Type B pancreatic cell (in vitro differentiated cells): ENCODE data around the gene ZMIZ1. TPM values are rescaled to one million over a fixed set of nuclear protein-coding genes. Genes with fewer than 3 reads are reported as not detected.

Experiments used
- DNase-seq: peaks from one replicate; pipeline ENCODE4 v3.0.0; 2021; ENCODE audit warnings: mixed read lengths; ENCODE audit not compliant: unreplicated experiment; ENCODE audit errors: extremely low spot score
- H3K27ac Mint-ChIP-seq: 2 replicates; pipeline ENCODE4 v1.8.0; 2021; ENCODE audit warnings: mild to moderate bottlenecking, mixed read lengths
- H3K27me3 Mint-ChIP-seq: 2 replicates; pipeline ENCODE4 v1.8.0; 2021; ENCODE audit warnings: mixed read lengths
- H3K36me3 Mint-ChIP-seq: 2 replicates; pipeline ENCODE4 v1.8.0; 2021; ENCODE audit warnings: mixed read lengths
- H3K4me1 Mint-ChIP-seq: one replicate; pipeline ENCODE4 v1.8.0; 2021; ENCODE audit warnings: mixed read lengths; ENCODE audit not compliant: unreplicated experiment
- H3K4me3 Mint-ChIP-seq: 2 replicates; pipeline ENCODE4 v1.8.0; 2021; ENCODE audit warnings: mild to moderate bottlenecking, mixed read lengths
- H3K9me3 Mint-ChIP-seq: 2 replicates; pipeline ENCODE4 v1.8.0; 2021; ENCODE audit warnings: mixed read lengths
- total RNA-seq: library from RNA; stranded (reverse); gene quantifications from 2 replicates; pipeline ENCODE4 v1.2.1, GENCODE V29; 2021; ENCODE audit warnings: low replicate concordance
- TF ChIP-seq, protein P1 (sequence below): fragments of 200-600 bp; sonication (generic); conservative IDR thresholded peaks from 2 replicates; pipeline ENCODE4 v1.5.0; 2021; ENCODE audit warnings: antibody characterized with exemption, mild to moderate bottlenecking

The ZMIZ1 gene
- total RNA-seq, 1 donor from 2014 or later, result 102 TPM

DNA sequence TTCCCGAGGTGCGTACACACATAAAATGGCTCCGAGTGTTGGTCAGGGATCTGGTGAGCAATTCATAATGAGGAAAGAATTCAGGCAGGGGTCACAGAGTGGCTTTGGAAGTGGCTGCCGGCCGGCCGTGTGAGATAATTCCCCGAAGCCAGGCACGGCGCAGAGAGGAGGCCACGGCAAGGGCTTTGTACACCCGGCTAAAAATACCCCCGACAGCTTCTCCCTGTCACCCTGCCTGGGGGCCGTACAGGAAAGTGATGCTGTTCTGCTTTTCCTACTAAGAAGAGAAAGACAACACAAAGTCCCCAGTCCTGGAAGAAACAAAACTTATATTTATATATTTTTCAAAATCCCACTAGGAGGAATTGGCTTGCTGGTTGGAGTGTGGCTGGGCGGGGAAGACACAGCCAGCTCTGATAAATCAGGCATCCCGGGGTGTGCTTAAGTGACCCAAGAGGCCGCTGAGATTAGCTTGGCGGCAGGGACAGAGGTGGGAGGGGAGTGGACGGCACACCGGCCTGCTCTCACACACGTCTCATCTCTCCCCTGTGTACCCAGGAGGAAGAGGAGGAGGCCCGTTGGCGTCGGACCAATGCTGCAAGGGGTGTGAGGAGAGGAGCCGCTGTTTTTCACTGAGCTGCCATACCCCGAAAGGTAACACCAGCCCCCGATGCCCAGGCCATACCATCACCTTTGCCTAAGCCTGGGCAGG lies 70.5 kb downstream of the ZMIZ1 start:
- DNase-seq, result no peak
- Mint-ChIP-seq H3K36me3 (peaks cover 28% of the 10 kb centered on the region), H3K4me3 (peak overlapping the region; percentile 59), H3K9me3 (no peaks in the 10 kb centered on the region), H3K27me3 (no peaks in the 10 kb centered on the region), H3K4me1 (peaks cover 57% of the 10 kb centered on the region), H3K27ac (peak overlapping the region; percentile 61)
- TF ChIP-seq, protein P1, sequence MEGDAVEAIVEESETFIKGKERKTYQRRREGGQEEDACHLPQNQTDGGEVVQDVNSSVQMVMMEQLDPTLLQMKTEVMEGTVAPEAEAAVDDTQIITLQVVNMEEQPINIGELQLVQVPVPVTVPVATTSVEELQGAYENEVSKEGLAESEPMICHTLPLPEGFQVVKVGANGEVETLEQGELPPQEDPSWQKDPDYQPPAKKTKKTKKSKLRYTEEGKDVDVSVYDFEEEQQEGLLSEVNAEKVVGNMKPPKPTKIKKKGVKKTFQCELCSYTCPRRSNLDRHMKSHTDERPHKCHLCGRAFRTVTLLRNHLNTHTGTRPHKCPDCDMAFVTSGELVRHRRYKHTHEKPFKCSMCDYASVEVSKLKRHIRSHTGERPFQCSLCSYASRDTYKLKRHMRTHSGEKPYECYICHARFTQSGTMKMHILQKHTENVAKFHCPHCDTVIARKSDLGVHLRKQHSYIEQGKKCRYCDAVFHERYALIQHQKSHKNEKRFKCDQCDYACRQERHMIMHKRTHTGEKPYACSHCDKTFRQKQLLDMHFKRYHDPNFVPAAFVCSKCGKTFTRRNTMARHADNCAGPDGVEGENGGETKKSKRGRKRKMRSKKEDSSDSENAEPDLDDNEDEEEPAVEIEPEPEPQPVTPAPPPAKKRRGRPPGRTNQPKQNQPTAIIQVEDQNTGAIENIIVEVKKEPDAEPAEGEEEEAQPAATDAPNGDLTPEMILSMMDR, result no peak

DNA sequence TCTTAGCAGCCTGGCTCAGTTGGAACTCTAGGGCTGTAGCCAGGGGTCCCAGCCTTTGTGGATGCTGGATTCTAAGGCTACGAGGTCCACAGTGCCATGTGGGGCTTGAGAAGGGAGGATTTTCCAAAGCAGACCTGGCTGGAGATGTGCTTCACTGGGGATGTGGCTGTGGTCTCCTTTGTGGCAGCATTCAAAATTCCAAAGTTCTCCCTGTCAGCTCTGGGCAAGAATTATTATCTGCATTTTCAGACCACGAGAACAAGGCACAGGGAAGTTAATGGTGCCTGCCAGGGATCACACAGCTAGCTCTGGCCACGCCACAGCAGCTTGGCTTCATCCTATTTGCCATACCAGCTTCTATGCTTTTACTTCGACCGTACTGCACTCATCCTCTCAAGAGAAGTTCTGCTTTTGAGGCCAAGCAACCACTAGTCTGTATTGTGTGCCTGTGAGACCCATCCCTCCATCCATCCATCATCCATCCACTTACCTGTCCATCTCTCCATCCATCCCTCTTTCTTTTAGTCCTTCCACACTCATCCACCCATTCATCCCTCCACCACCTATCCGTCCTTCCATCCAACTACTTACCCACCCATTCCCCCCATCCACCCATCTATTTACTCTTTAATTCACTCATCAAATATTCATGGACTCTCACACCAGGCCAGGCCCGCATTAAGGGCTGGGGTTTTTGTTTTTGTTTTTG lies 71.5 kb downstream of the ZMIZ1 start:
- H3K4me3 Mint-ChIP-seq, result no peak overlapping the region
- TF ChIP-seq, protein P1, result no peak
- peaks cover 32% of the 10 kb centered on the region for H3K36me3 Mint-ChIP-seq
- peaks cover 67% of the 10 kb centered on the region for H3K4me1 Mint-ChIP-seq
- no peak overlapping the region for H3K27ac Mint-ChIP-seq
- no peak for DNase-seq
- no peaks in the 10 kb centered on the region for H3K9me3 Mint-ChIP-seq
- no peaks in the 10 kb centered on the region for H3K27me3 Mint-ChIP-seq

DNA sequence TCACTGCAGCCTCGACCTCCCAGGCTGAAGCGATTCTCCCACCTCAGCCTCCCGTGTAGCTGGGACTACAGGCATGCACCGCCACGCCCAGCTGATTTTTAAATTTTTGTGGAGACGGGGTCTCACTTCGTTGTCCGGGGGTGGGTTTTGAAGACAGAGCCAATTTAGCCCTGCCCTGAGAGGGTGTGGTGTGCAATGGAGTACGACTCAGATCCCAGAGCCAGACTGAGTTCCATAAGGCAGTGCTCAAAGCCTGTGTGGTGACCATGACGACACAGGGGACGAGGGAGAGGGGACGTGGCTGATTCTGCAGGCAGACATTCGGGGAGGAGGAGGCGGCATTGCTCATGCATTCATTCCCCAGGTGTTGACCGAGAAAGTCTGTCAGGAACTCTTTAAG lies 72.1 kb downstream of the ZMIZ1 start:
- Mint-ChIP-seq H3K4me1 (peaks cover 66% of the 10 kb centered on the region), H3K36me3 (peaks cover 32% of the 10 kb centered on the region), H3K27me3 (no peaks in the 10 kb centered on the region), H3K27ac (peak overlapping the region; percentile 58), H3K9me3 (no peaks in the 10 kb centered on the region), H3K4me3 (no peak overlapping the region)
- TF ChIP-seq, protein P1, result no peak
- no peak for DNase-seq

DNA sequence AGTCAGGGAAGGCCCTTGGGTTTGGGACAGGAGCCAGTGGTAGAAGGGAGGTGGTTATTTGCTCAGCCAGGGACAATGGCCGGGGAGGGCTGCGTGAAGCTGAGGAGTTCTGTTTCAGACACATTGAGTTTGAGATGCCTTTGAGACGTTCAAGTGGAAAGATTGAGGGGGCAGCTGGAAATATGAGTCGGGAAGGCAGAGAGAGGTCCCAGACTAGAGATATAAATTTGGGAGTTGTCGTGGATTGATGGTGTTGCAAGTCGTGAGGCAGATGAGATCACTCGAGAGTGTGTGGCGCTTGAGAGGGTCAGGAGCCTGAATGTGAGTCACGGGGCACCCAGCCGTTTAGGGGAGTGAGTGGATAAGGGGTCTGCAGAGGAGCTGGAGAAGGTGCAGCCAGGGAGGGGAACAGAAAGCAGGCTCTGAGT lies 73.3 kb downstream of the ZMIZ1 start:
- H3K4me3 Mint-ChIP-seq, result peak overlapping the region; percentile 1
- no peaks in the 10 kb centered on the region for H3K27me3 Mint-ChIP-seq
- peaks cover 28% of the 10 kb centered on the region for H3K36me3 Mint-ChIP-seq
- TF ChIP-seq, protein P1, result no peak
- no peaks in the 10 kb centered on the region for H3K9me3 Mint-ChIP-seq
- H3K27ac Mint-ChIP-seq, result peak overlapping the region; percentile 61
- DNase-seq, result no peak
- peaks cover 53% of the 10 kb centered on the region for H3K4me1 Mint-ChIP-seq

DNA sequence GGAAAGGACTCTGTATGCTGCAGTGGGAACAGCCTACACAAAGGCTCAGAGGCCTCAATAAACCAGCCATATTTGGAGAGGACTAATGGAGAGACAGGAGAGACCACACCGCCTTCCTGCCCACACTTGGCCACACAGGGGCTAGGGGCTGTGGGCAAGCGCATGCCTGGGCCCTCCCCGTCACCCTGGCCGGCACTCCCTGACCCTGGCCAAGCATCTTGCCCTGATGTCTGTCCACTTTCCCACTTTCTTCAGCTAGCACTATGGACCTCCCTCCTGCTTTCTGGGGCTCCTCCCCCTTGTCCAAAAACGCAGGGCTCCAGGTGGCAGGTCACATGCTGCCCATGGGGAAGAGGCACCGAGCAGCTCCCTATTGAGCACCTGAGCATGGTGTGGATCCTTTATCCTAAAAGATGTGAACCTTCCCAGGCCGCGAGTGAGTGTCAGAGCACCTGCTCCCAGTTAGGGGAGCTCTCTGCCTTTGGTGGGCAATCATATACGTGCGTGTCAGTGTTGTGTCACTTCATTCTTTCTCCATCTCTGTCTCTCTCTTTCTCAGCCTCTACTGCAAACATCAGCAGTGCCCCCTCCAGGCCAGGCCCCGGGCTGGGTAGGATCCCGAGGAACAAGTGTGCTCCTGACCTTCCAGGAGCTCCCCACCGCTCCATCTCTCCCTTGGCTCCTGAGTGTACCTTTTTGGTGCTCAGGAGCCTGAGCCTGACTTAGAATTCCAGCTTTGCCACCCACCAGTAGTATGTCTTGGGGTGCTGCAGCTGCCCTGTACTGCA lies 74.0 kb downstream of the ZMIZ1 start:
- TF ChIP-seq, protein P1, result no peak
- DNase-seq, result no peak
- Mint-ChIP-seq H3K4me3 (no peak overlapping the region), H3K27me3 (no peaks in the 10 kb centered on the region), H3K4me1 (peaks cover 49% of the 10 kb centered on the region), H3K9me3 (no peaks in the 10 kb centered on the region), H3K36me3 (peaks cover 28% of the 10 kb centered on the region), H3K27ac (peak overlapping the region; percentile 61)
